Gastrocnemius medialis (tissue), 4 donors: Measurements from ENCODE around the gene RXRA.
A peak's percentile ranks its signal among the peaks of the same experiment; 100 is the strongest.

Experiments used
- POLR2A ChIP-seq, 2 donors: fragments of 450-650 bp; IDR thresholded peaks; one replicate each; pipeline ENCODE4 v1.6.1; 2017; ENCODE audit warnings: antibody characterized with exemption in 2 of 2, mild to moderate bottlenecking in 2 of 2, moderate library complexity in 2 of 2
- TF ChIP-seq, protein P1 (sequence below), 5 experiments: fragments of 450-650 bp in 3 of 5; fragments of 200-600 bp in 2 of 5; sonication (generic) in 2 of 5; IDR thresholded peaks in 4 of 5; conservative IDR thresholded peaks in 1 of 5; 1 replicate in 4 of 5; 2 replicates in 1 of 5; pipeline ENCODE4 v1.5.1; 2016 to 2019; ENCODE audit warnings: antibody characterized with exemption in 5 of 5, mild to moderate bottlenecking in 3 of 5, moderate library complexity in 3 of 5

DNA sequence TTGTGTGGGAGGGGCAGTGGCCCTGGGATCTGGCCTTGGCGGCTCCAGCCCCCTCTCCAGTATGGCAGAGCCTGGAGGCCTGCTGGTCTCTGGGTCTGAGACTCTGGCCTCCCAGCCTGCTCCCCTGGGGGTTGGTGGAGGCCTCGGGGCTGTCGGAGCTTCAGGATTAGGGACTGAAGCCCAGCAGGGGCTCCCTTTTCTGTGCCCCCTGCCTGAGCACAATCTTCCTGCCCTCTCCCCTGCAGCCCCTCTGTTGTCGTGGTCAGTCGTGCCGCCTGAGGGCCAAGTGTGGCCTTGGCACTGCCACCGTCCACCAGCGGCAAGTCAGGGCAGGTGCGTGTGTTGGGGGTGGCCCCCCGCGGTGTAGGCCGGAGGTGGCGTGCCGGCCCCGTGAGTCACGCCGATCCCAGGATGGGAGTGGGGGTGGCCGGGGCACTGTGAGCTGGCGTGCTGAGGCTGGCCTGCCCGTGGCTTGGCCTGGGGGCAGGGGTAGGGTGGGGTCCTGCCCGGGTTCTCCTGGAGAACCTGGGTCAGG, 53.6 kb downstream of the RXRA start:
- TF ChIP-seq, protein P1, sequence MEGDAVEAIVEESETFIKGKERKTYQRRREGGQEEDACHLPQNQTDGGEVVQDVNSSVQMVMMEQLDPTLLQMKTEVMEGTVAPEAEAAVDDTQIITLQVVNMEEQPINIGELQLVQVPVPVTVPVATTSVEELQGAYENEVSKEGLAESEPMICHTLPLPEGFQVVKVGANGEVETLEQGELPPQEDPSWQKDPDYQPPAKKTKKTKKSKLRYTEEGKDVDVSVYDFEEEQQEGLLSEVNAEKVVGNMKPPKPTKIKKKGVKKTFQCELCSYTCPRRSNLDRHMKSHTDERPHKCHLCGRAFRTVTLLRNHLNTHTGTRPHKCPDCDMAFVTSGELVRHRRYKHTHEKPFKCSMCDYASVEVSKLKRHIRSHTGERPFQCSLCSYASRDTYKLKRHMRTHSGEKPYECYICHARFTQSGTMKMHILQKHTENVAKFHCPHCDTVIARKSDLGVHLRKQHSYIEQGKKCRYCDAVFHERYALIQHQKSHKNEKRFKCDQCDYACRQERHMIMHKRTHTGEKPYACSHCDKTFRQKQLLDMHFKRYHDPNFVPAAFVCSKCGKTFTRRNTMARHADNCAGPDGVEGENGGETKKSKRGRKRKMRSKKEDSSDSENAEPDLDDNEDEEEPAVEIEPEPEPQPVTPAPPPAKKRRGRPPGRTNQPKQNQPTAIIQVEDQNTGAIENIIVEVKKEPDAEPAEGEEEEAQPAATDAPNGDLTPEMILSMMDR (IDR thresholded peaks at IDR 0.05 in 4 of 5, conservative IDR thresholded peaks at IDR 0.05 in 1 of 5): no peak
- TF ChIP-seq POLR2A (IDR thresholded peaks at IDR 0.05): peak in 1 of 2 donors; percentile 13
